WTC11 (cell line): Measurements from ENCODE around the gene TMPRSS5. TPM values are rescaled to one million over a fixed set of nuclear protein-coding genes. Genes with fewer than 3 reads are reported as not detected.

Experiments
- ATAC-seq: fragments of 200-7000 bp; cut with Tn5 transposase; 2 replicates; pipeline ENCODE4 v1.10.0; 2021; ENCODE audit warnings: mild to moderate bottlenecking, moderate library complexity
- CTCF ChIA-PET: fragments of 300-600 bp; sonication (Branson Sonifier 250); formaldehyde crosslinking; loops from one replicate; lab custom pipeline; 2021; ENCODE audit warnings: antibody characterized with exemption; lab: Charles Lee
- POLR2A ChIA-PET: fragments of 350-600 bp; sonication (Branson Sonifier 250); formaldehyde crosslinking; loops from one replicate; lab custom pipeline; 2021; ENCODE audit warnings: antibody characterized with exemption; lab: Charles Lee
- DNase-seq: peaks from one replicate; pipeline ENCODE4 v3.0.0; 2021; ENCODE audit warnings: low spot score
- H3K27ac Mint-ChIP-seq: 2 replicates; pipeline ENCODE4 v1.8.0; 2021; ENCODE audit warnings: mixed read lengths
- H3K27me3 Mint-ChIP-seq: 2 replicates; pipeline ENCODE4 v1.8.0; 2021; ENCODE audit warnings: low read depth, mild to moderate bottlenecking, moderate library complexity, mixed read lengths
- H3K36me3 Mint-ChIP-seq: 2 replicates; pipeline ENCODE4 v1.8.0; 2021; ENCODE audit warnings: mixed read lengths
- H3K4me1 Mint-ChIP-seq: 2 replicates; pipeline ENCODE4 v1.8.0; 2022; ENCODE audit warnings: mixed read lengths
- H3K4me3 Mint-ChIP-seq: 2 replicates; pipeline ENCODE4 v1.8.0; 2021; ENCODE audit warnings: mild to moderate bottlenecking, moderate library complexity, mixed read lengths
- H3K9me3 Mint-ChIP-seq: 2 replicates; pipeline ENCODE4 v1.8.0; 2021; ENCODE audit warnings: mixed read lengths
- CBFB ChIP-seq: sonication (generic); formaldehyde crosslinking; IDR thresholded peaks from 2 replicates; pipeline ENCODE4 v1.8.1; 2022; ENCODE audit warnings: mild to moderate bottlenecking, low read depth, missing genetic modification reagents
- CREB1 ChIP-seq: sonication (generic); formaldehyde crosslinking; IDR thresholded peaks from 2 replicates; pipeline ENCODE4 v1.8.0; 2023; ENCODE audit warnings: mild to moderate bottlenecking, missing genetic modification reagents
- CREM ChIP-seq: sonication (generic); formaldehyde crosslinking; IDR thresholded peaks from 2 replicates; pipeline ENCODE4 v1.8.1; 2022; ENCODE audit warnings: mild to moderate bottlenecking, missing genetic modification reagents, moderate library complexity
- EMX1 ChIP-seq: fragments of 250-450 bp; sonication (Bioruptor Pico); IDR thresholded peaks from 2 replicates; pipeline ENCODE4 v1.8.0; 2021; ENCODE audit warnings: mild to moderate bottlenecking
- FOXJ3 ChIP-seq: sonication (generic); formaldehyde crosslinking; IDR thresholded peaks from 2 replicates; pipeline ENCODE4 v1.9.0; 2021; ENCODE audit warnings: missing genetic modification reagents, mild to moderate bottlenecking, borderline replicate concordance
- FOXK1 ChIP-seq: sonication (generic); formaldehyde crosslinking; IDR thresholded peaks from 2 replicates; pipeline ENCODE4 v1.8.0; 2022; ENCODE audit warnings: mild to moderate bottlenecking, moderate library complexity, missing genetic modification reagents
- GTF2I ChIP-seq: fragments of 250-450 bp; sonication (Bioruptor Pico); conservative IDR thresholded peaks from 2 replicates; pipeline ENCODE4 v1.4.0; 2021; ENCODE audit warnings: mild to moderate bottlenecking
- HMGA2 ChIP-seq: fragments of 250-450 bp; sonication (Bioruptor Pico); IDR thresholded peaks from 2 replicates; pipeline ENCODE4 v1.4.0; 2021; ENCODE audit warnings: mild to moderate bottlenecking, moderate library complexity
- KAT7 ChIP-seq: sonication (generic); formaldehyde crosslinking; IDR thresholded peaks from 2 replicates; pipeline ENCODE4 v1.8.1; 2023; ENCODE audit warnings: missing genetic modification reagents, mild to moderate bottlenecking, borderline replicate concordance
- NFE2L1 ChIP-seq: sonication (generic); formaldehyde crosslinking; IDR thresholded peaks from 2 replicates; pipeline ENCODE4 v1.8.1; 2023; ENCODE audit warnings: missing genetic modification reagents
- NR1H2 ChIP-seq: sonication (generic); formaldehyde crosslinking; IDR thresholded peaks from 2 replicates; pipeline ENCODE4 v1.9.0; 2021; ENCODE audit warnings: mild to moderate bottlenecking, moderate library complexity, missing genetic modification reagents
- NR2C2 ChIP-seq: sonication (generic); formaldehyde crosslinking; IDR thresholded peaks from 2 replicates; pipeline ENCODE4 v1.8.0; 2022; ENCODE audit warnings: mild to moderate bottlenecking, missing genetic modification reagents
- RELA ChIP-seq: sonication (generic); formaldehyde crosslinking; IDR thresholded peaks from 2 replicates; pipeline ENCODE4 v1.8.1; 2022; ENCODE audit warnings: missing genetic modification reagents, mild to moderate bottlenecking, borderline replicate concordance
- SMAD4 ChIP-seq: sonication (generic); formaldehyde crosslinking; IDR thresholded peaks from 2 replicates; pipeline ENCODE4 v1.8.0; 2022; ENCODE audit warnings: mild to moderate bottlenecking, missing genetic modification reagents
- TCF7 ChIP-seq: sonication (generic); formaldehyde crosslinking; IDR thresholded peaks from 2 replicates; pipeline ENCODE4 v1.8.0; 2022; ENCODE audit warnings: mild to moderate bottlenecking, low read depth, missing genetic modification reagents, moderate library complexity
- TEAD4 ChIP-seq: sonication (generic); formaldehyde crosslinking; IDR thresholded peaks from 2 replicates; pipeline ENCODE4 v1.8.0; 2022; ENCODE audit warnings: mild to moderate bottlenecking, missing genetic modification reagents
- ZNF416 ChIP-seq: fragments of 250-450 bp; sonication (Bioruptor Pico); IDR thresholded peaks from 2 replicates; pipeline ENCODE4 v1.9.0; 2021; ENCODE audit warnings: mild to moderate bottlenecking, inconsistent platforms
- ZNF423 ChIP-seq: fragments of 250-450 bp; sonication (Bioruptor Pico); IDR thresholded peaks from 2 replicates; pipeline ENCODE4 v2.1.2; 2022; ENCODE audit warnings: mild to moderate bottlenecking, moderate library complexity
- ZNF671 ChIP-seq: fragments of 250-450 bp; sonication (Bioruptor Pico); IDR thresholded peaks from 2 replicates; pipeline ENCODE4 v1.8.0; 2021; ENCODE audit warnings: mild to moderate bottlenecking
- total RNA-seq: library from RNA; stranded (reverse); gene quantifications from 3 replicates; pipeline ENCODE4 v1.2.3, GENCODE V29; 2021
- TF ChIP-seq, protein P1 (sequence below): sonication (generic); formaldehyde crosslinking; IDR thresholded peaks from 2 replicates; pipeline ENCODE4 v1.8.1; 2023; ENCODE audit warnings: mild to moderate bottlenecking, missing genetic modification reagents
- TF ChIP-seq, protein P2 (sequence below): sonication (generic); formaldehyde crosslinking; IDR thresholded peaks from 2 replicates; pipeline ENCODE4 v1.8.0; 2023; ENCODE audit warnings: mild to moderate bottlenecking, missing genetic modification reagents
- TF ChIP-seq, protein P3 (sequence below): fragments of 250-450 bp; sonication (Bioruptor Pico); IDR thresholded peaks from 2 replicates; pipeline ENCODE4 v2.1.2; 2022; ENCODE audit warnings: mild to moderate bottlenecking, moderate library complexity
- TF ChIP-seq, protein P4 (sequence below): sonication (generic); formaldehyde crosslinking; IDR thresholded peaks from 2 replicates; pipeline ENCODE4 v1.8.1; 2023; ENCODE audit warnings: mild to moderate bottlenecking, missing genetic modification reagents, moderate library complexity
- TF ChIP-seq, protein P5 (sequence below): sonication (generic); formaldehyde crosslinking; IDR thresholded peaks from 2 replicates; pipeline ENCODE4 v1.8.1; 2022; ENCODE audit warnings: low read depth, mild to moderate bottlenecking, moderate library complexity, missing genetic modification reagents, borderline replicate concordance
- TF ChIP-seq, protein P6 (sequence below): sonication (generic); formaldehyde crosslinking; IDR thresholded peaks from 2 replicates; pipeline ENCODE4 v1.8.0; 2022; ENCODE audit warnings: mild to moderate bottlenecking, missing genetic modification reagents

TMPRSS5 gene
- total RNA-seq, 1 experiment from 2014 or later = 1.7 TPM

DNA sequence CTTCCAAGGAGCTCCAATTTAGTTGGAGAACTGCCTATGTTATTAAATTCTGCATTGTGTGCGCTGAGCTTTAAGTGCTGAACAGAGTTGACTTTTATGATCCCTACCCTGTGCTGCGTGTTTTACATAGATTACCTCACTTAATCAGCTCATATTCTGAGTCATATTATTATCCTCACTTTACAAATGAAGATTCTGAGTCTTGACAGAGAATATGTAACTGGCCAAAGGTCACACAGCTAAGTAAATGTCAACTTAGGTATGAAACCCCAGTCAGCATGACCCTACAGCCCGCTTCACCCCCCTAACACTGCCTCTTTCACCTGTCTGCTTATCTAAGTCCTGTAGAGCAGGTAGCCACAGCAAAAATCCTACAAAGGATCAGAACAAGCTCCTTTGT lies 19.8 kb upstream of the TMPRSS5 start:
- H3K9me3 Mint-ChIP-seq = peaks cover under 1% of the 10 kb centered on the region; the same call in 1 of the 2 replicates
- TF ChIP-seq, protein P1, sequence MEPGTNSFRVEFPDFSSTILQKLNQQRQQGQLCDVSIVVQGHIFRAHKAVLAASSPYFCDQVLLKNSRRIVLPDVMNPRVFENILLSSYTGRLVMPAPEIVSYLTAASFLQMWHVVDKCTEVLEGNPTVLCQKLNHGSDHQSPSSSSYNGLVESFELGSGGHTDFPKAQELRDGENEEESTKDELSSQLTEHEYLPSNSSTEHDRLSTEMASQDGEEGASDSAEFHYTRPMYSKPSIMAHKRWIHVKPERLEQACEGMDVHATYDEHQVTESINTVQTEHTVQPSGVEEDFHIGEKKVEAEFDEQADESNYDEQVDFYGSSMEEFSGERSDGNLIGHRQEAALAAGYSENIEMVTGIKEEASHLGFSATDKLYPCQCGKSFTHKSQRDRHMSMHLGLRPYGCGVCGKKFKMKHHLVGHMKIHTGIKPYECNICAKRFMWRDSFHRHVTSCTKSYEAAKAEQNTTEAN (CRISPR knock-in tag) = no peak
- TF ChIP-seq, protein P2, sequence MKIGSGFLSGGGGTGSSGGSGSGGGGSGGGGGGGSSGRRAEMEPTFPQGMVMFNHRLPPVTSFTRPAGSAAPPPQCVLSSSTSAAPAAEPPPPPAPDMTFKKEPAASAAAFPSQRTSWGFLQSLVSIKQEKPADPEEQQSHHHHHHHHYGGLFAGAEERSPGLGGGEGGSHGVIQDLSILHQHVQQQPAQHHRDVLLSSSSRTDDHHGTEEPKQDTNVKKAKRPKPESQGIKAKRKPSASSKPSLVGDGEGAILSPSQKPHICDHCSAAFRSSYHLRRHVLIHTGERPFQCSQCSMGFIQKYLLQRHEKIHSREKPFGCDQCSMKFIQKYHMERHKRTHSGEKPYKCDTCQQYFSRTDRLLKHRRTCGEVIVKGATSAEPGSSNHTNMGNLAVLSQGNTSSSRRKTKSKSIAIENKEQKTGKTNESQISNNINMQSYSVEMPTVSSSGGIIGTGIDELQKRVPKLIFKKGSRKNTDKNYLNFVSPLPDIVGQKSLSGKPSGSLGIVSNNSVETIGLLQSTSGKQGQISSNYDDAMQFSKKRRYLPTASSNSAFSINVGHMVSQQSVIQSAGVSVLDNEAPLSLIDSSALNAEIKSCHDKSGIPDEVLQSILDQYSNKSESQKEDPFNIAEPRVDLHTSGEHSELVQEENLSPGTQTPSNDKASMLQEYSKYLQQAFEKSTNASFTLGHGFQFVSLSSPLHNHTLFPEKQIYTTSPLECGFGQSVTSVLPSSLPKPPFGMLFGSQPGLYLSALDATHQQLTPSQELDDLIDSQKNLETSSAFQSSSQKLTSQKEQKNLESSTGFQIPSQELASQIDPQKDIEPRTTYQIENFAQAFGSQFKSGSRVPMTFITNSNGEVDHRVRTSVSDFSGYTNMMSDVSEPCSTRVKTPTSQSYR (CRISPR knock-in tag) = no peak
- TF ChIP-seq FOXK1 (CRISPR knock-in tag) (no peak), CREB1 (CRISPR knock-in tag) (no peak), ZNF416 (CRISPR knock-in tag) (no peak), KAT7 (CRISPR knock-in tag) (no peak), NR1H2 (no peak), ZNF423 (CRISPR knock-in tag) (no peak), NFE2L1 (CRISPR knock-in tag) (no peak), RELA (CRISPR knock-in tag) (no peak), TCF7 (CRISPR knock-in tag) (no peak)
- TF ChIP-seq, protein P3, sequence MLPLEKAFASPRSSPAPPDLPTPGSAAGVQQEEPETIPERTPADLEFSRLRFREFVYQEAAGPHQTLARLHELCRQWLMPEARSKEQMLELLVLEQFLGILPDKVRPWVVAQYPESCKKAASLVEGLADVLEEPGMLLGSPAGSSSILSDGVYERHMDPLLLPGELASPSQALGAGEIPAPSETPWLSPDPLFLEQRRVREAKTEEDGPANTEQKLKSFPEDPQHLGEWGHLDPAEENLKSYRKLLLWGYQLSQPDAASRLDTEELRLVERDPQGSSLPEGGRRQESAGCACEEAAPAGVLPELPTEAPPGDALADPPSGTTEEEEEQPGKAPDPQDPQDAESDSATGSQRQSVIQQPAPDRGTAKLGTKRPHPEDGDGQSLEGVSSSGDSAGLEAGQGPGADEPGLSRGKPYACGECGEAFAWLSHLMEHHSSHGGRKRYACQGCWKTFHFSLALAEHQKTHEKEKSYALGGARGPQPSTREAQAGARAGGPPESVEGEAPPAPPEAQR = no peak
- TF ChIP-seq, protein P4, sequence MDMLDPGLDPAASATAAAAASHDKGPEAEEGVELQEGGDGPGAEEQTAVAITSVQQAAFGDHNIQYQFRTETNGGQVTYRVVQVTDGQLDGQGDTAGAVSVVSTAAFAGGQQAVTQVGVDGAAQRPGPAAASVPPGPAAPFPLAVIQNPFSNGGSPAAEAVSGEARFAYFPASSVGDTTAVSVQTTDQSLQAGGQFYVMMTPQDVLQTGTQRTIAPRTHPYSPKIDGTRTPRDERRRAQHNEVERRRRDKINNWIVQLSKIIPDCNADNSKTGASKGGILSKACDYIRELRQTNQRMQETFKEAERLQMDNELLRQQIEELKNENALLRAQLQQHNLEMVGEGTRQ = no peak
- TF ChIP-seq, protein P5, sequence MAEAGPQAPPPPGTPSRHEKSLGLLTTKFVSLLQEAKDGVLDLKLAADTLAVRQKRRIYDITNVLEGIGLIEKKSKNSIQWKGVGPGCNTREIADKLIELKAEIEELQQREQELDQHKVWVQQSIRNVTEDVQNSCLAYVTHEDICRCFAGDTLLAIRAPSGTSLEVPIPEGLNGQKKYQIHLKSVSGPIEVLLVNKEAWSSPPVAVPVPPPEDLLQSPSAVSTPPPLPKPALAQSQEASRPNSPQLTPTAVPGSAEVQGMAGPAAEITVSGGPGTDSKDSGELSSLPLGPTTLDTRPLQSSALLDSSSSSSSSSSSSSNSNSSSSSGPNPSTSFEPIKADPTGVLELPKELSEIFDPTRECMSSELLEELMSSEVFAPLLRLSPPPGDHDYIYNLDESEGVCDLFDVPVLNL (CRISPR knock-in tag) = no peak
- H3K4me3 Mint-ChIP-seq = no peak overlapping the region
- H3K4me1 Mint-ChIP-seq = peaks cover 6% of the 10 kb centered on the region; the same call in 1 of the 2 replicates
- CTCF ChIA-PET = interaction anchor here (0.7 to 2.5 kb wide), 6 partner anchors 36 to 416 kb away, joined by 3 to 10 read pairs (median 5); no protein-coding TSS in a partner anchor
- H3K36me3 Mint-ChIP-seq = no peaks in the 10 kb centered on the region
- no peak overlapping the region for H3K27ac Mint-ChIP-seq
- DNase-seq = no peak
- POLR2A ChIA-PET = interaction anchor here (0.7 kb wide), 1 partner anchor 348 kb away, joined by 4 read pairs; no protein-coding TSS in a partner anchor
- no peaks in the 10 kb centered on the region for H3K27me3 Mint-ChIP-seq
- no peak for ATAC-seq

DNA sequence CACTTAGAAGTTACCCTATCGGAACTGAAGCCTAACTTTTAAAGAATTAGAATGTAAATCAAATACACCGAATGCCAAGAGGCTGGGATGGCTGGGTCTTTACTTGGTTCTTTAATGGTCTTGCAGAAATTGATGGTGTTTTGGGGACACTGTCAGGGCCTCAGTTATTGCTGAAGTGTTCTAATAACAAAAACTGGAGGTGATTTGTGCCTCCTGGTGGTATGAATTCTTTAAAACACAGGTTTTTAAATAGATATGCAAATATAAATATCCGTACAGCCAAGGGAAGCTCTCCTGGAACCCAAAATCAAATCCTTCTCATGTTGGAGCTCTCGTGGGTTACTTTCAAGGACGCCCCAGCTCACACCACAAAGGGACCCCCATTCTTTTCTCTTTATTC lies 19.3 kb upstream of the TMPRSS5 start:
- TF ChIP-seq FOXJ3 (no peak), ZNF416 (CRISPR knock-in tag) (no peak), ZNF671 (CRISPR knock-in tag) (no peak), TEAD4 (no peak), CREM (CRISPR knock-in tag) (no peak), CBFB (no peak), SMAD4 (CRISPR knock-in tag) (no peak), HMGA2 (CRISPR knock-in tag) (no peak), ZNF423 (CRISPR knock-in tag) (no peak), NR2C2 (no peak), GTF2I (CRISPR knock-in tag) (no peak), EMX1 (CRISPR knock-in tag) (no peak)
- TF ChIP-seq, protein P6, sequence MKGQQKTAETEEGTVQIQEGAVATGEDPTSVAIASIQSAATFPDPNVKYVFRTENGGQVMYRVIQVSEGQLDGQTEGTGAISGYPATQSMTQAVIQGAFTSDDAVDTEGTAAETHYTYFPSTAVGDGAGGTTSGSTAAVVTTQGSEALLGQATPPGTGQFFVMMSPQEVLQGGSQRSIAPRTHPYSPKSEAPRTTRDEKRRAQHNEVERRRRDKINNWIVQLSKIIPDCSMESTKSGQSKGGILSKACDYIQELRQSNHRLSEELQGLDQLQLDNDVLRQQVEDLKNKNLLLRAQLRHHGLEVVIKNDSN = no peak
- TF ChIP-seq, protein P4 = no peak
- H3K36me3 Mint-ChIP-seq = no peaks in the 10 kb centered on the region
- ATAC-seq (no peak), DNase-seq (no peak)
- H3K4me1 Mint-ChIP-seq = peaks cover 6% of the 10 kb centered on the region; the same call in 1 of the 2 replicates
- no peaks in the 10 kb centered on the region for H3K27me3 Mint-ChIP-seq
- CTCF ChIA-PET = interaction anchor here (1.1 to 2.5 kb wide), 5 partner anchors 36 to 185 kb away, joined by 3 to 10 read pairs (median 6); no protein-coding TSS in a partner anchor
- H3K27ac Mint-ChIP-seq = no peak overlapping the region
- H3K9me3 Mint-ChIP-seq = peaks cover 6% of the 10 kb centered on the region; the same call in 1 of the 2 replicates
- H3K4me3 Mint-ChIP-seq = no peak overlapping the region
- POLR2A ChIA-PET = no interaction called here
